Right lobe of liver (tissue), 4 donors: ENCODE measurements around the gene COPS4.

Experiments used
- CTCF ChIP-seq, 4 donors: fragments of 200-600 bp in 3 of 4; fragments of 450-650 bp in 1 of 4; IDR thresholded peaks; one replicate each; pipeline versions ENCODE4 v1.5.1 to v1.8.0; 2016 to 2022; ENCODE audit warnings: antibody characterized with exemption in 4 of 4, mild to moderate bottlenecking in 2 of 4
- POLR2A ChIP-seq: fragments of 450-650 bp; IDR thresholded peaks from one replicate; pipeline ENCODE4 v1.6.1; 2017; ENCODE audit warnings: antibody characterized with exemption, mild to moderate bottlenecking
- donor health status: DM: no; HTN: no; CAD: no.
- donor health status: DM: no; HTN: no; CAD: no.
- donor health status: DM: no; HTN: yes; CAD: no.

- TF ChIP-seq CTCF (IDR thresholded peaks at IDR 0.05) (no peak), POLR2A (no peak)
Measured at GRCh38 chr4:83115656-83116285, 80.8 kb downstream of the COPS4 start.
